ENCODE data around the gene PVALEF.

Gene PVALEF

DNA sequence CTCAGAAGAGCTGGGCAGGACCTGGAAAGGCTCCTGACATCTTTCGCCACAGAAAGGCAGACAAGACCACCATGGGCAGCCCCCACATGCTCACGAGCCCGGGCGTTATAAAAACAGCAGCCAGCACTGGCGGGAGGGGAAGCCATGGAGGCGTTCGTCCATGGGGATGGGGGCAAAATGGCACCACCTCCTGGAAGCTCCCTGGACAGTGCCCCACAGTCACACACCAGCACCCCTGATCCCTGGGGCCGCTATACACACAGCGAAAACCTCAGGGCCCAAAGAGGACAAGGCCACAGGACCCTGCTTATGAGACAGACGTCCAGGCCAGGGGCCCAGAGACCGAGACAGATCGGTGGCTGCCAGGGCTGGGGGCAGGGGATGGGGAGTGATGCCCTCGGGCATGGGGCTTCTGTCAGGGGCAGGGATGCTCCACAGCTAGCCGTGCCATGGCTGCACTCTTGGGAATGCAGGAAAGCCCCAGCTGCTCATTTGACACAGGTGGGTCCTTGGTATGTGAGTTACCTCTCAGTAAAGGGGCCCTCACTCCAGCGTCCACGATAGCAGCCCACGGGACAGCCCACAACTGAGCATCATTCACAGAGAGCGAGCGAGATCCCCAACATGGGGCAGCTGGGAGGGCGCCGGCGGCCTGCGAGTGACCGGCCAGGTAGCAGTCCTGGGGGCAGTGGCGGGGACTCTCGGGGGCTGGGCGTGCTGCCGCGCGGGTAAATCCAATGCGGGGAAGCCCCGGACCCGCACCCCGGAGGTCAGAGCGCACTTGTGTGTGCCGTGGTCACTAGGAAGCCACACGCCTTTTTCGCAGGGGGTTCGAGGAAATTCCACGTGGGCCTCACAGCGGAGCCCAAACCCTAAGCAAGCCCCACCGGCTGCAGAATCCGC is 6.4 kb upstream of the PVALEF start:
- no peak overlapping the region for H3K4me3 ChIP-seq (ENCODE audit: low read length)
- TF ChIP-seq, protein P1, sequence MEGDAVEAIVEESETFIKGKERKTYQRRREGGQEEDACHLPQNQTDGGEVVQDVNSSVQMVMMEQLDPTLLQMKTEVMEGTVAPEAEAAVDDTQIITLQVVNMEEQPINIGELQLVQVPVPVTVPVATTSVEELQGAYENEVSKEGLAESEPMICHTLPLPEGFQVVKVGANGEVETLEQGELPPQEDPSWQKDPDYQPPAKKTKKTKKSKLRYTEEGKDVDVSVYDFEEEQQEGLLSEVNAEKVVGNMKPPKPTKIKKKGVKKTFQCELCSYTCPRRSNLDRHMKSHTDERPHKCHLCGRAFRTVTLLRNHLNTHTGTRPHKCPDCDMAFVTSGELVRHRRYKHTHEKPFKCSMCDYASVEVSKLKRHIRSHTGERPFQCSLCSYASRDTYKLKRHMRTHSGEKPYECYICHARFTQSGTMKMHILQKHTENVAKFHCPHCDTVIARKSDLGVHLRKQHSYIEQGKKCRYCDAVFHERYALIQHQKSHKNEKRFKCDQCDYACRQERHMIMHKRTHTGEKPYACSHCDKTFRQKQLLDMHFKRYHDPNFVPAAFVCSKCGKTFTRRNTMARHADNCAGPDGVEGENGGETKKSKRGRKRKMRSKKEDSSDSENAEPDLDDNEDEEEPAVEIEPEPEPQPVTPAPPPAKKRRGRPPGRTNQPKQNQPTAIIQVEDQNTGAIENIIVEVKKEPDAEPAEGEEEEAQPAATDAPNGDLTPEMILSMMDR (IDR thresholded peaks at IDR 0.05; ENCODE audit: insufficient read depth, low read depth, low read length, missing control alignments) = no peak
- no peak for DNase-seq (ENCODE audit: low read depth)

DNA sequence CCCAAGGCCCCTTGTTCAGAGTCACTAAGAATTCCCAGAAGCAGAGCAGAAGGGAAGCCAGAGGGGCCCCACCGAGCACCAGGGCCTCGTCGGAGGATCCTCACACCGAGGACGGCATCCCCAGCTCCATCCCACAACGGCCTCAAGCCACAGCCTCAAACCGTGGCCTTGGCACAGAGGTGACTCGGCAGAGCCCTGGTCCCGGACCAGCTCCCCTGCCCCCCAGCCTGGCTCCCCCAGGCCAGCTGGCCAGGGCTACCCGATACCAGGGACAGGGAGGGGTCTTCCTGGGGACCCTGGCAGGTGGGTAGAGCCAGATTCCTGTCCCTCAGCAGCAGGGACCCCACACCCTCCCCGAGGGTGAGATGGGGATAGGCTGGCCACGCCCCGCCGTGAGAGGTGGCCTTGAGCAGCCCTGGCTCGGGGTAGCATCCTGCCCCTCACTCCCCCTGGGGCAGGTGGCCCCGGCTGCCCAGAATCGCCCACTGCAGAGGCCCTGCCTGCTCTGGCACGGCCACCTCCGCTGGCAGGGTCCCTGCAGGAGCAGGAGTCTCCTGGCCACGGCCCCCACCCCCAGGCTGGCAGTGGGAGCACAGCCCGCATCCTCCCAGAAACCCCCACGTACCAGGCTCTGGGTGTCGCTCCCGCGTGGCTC is 5.6 kb upstream of the PVALEF start:
- H3K4me3 ChIP-seq (ENCODE audit: low read length) = no peak overlapping the region
- TF ChIP-seq, protein P1 (IDR thresholded peaks at IDR 0.05; ENCODE audit: insufficient read depth, low read depth, low read length, missing control alignments) = no peak
- no peak for DNase-seq (ENCODE audit: low read depth)

DNA sequence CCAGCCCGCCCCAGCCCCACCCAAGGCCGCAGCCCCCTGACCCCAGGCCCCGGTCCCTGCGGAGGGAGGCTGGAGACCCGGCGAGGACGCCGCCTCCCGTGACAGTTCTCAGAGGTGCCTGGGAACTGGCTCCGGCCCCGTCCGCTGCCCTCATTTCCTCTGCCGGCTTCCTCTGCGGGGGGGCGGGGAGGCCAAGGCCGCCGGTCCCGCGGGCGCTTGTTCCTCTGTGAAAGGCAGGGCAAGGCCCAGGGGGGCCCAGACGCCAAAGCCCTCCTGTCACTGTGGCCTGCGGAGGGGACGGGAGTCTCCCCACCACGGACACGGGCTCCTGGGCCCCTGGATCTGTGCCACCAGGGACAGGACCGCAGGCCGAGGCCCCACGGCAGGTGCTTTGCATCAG is 5.0 kb upstream of the PVALEF start:
- TF ChIP-seq, protein P1 (IDR thresholded peaks at IDR 0.05; ENCODE audit: insufficient read depth, low read depth, low read length, missing control alignments) = no peak
- no peak overlapping the region for H3K4me3 ChIP-seq (ENCODE audit: low read length)
- DNase-seq (ENCODE audit: low read depth) = no peak

DNA sequence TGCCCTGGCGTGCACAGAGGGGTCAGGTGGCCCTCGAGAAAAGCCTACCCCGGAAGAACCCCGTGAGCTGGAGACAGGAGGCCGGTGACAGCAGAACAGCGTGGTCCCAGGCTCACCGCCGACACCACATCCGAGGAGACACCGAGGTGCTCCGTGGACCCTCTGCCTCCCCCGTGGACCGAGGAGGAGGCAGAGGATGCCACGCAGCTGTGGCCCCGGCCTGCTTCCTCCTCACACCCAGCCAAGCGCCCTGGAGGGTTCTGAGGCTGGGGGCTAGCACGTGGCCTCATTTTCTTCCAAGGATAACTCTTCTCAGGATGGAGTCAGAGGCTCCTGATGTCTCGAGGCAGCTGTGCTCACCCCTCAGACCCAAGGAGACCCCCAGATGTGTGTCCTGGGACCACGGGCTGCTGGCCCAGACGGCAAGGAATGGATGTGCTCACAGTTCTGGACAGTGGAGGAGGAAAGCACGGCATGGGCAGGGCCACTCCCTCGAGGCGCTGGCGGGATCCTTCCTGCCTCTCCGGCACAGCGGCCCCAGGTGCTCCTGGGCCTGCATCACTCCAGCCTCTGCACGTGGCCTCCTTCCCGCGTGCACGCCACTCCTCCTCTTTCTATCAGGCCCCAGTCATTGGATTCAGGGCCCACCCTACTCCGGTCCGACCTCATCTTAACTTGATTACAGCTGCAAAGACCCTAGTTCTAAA is 4.4 kb upstream of the PVALEF start:
- no peak overlapping the region for H3K4me3 ChIP-seq (ENCODE audit: low read length)
- no peak for DNase-seq (ENCODE audit: low read depth)
- TF ChIP-seq, protein P1 (IDR thresholded peaks at IDR 0.05; ENCODE audit: insufficient read depth, low read depth, low read length, missing control alignments) = no peak

DNA sequence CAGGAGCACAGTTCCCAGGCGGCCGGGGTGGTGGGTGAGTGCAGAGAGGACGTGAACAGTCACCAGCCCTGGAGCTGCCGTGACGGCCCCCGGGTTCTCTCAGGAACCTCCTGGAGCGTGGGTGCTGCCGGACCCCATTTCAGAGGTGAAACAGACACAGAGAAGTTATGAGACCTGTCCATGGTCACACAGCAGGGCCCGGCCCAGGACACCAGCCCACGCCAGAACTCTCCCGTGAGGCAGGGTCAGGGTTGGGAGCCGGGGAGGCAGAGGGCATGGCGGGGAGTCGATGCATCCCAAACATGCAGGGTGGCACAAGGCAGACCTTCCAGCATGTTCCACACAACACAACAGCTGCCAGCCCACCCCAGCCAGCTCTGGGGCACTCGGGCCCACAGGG is 3.8 kb upstream of the PVALEF start:
- no peak overlapping the region for H3K4me3 ChIP-seq (ENCODE audit: low read length)
- DNase-seq (ENCODE audit: low read depth) = no peak
- TF ChIP-seq, protein P1 (IDR thresholded peaks at IDR 0.05; ENCODE audit: insufficient read depth, low read depth, low read length, missing control alignments) = no peak

DNA sequence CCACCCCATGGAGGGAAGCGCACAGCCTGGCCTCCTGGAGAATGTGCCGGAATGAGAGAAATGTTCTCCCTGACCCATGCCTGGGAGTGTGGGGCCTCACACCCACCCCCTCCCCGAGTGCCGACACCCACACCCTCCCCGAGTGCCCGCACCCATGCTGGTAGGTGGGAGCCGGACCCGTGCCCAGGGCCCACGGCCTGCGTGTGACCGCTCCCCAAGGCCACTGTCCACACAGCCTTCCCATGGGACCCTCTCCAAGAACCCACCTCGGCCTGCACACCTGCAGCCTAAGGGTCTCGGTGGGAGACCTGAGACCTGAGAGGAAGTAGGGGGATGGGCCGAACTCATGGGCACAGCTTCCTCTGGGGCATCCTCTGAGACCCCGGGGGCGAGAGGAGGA is 3.3 kb upstream of the PVALEF start:
- DNase-seq (ENCODE audit: low read depth) = no peak
- TF ChIP-seq, protein P1 (IDR thresholded peaks at IDR 0.05; ENCODE audit: insufficient read depth, low read depth, low read length, missing control alignments) = no peak

More for the DNA sequence above, 3.3 kb upstream of the PVALEF start:
- H3K4me3 ChIP-seq (ENCODE audit: low read length) = no peak overlapping the region

All from epithelial cell of esophagus (primary cell).